NCI-H524 (cell line): ENCODE measurements around the gene PID1.

ENCODE experiments used
- DNase-seq, 2 experiments: peaks; one replicate each; lab custom pipeline; 2025; lab: John Stamatoyannopoulos, UW

PID1 gene

DNA sequence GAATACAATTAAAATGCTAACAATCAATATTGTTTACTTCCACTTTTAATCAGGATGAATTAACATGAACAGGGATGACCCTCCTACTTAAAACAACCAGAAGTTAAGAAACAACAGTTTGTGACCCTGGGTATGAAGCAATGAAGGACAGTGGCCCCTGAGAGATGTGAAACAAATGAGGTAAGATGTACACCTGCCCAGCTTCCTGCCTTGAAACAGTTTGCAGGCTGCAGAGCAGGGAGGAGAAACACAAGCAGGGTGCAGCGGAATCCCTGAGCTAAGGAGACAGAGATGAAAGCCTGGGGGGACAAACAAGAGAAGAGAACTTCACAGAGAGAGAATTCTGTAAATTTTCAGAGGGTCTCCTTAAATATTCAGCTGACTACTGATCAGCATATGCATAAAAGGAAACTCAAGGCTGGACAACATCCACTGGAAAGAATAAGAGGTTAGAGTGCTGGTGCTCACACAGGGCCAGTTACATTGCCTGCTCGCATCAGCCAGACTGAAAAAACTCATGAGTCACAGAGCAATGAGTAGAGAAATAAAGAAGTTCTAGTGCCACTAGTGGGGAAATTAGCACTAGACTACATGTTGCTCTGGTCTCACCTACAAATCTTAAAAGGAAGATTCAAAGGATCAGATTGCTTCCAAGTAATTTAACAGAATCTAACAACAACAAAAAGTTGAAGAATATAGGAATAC is 106.4 kb downstream of the PID1 start:
- no peak for DNase-seq

DNA sequence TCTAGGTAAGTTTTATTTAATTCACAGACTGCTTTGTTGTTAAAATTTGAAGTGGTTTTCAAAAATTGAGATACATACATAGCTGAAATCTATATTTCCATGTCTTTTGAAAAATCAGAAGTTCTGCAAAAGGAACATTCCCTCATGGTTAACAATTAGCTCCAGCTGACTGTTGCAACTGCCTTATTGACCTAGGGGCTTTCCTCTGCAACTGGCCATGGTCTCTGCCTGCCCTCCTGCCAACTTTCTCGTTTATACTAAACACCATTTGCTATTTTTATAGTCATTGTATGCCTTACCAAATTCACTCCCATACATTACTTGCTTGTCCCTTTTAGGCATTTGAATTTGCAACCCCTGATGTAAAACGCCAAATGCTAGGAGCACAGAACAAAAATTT is 107.2 kb downstream of the PID1 start:
- DNase-seq, result no peak

DNA sequence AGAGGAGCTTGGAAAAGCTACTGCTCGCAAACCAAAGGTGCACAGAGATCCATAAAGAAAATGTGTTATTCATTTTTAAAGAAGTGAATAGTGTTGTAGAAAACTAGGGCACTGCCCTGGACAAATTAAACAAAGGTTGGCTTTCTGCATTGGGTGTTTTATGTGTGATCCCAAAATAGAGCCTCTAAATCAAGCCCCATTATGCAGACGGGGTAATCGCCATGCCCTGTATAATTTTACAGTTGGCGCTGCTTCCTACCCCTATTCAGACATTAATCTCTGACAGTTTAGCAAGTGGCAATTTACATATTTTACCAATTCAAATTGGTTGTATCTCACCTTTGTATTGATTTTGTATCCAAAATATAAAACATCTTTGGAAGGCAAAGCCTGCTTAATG is 109.1 kb downstream of the PID1 start:
- no peak for DNase-seq

DNA sequence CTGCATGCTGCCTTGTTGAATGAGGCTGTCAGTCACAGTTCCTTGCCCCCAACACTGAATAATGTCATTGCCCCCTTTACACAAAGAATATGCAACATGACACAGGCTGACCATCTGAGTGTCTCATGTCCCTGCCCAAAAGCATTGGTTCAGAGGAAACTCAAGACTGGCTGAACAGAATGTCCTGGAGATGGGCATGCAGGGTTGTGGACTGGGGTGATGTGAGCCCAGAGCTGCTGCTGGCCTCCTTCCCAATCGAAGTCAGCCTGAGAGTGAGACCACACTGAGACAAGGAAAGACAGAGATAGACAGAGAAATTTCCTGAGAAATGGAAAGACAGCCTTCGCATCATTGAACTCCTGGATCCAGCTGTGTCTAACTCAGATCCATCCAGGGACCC is 110.1 kb downstream of the PID1 start:
- no peak for DNase-seq

DNA sequence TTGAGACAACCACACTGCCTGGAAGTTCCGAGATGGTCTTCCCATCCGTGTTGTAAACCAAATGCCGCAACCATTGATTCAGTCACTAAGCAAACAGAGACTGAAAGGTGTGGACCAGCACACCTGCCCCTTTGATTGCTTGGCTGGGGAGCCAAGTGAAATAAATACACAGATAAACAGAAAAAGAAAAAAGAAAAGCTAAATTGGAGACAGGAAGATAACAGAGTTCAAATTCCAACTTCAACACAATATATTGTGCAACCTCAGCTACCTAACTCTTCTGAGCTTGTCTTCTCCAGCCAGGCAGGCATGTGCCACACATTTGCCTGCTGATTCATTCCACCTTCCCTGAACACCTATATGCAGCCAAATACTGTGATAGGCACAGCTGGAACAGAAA is 110.9 kb downstream of the PID1 start:
- no peak for DNase-seq

DNA sequence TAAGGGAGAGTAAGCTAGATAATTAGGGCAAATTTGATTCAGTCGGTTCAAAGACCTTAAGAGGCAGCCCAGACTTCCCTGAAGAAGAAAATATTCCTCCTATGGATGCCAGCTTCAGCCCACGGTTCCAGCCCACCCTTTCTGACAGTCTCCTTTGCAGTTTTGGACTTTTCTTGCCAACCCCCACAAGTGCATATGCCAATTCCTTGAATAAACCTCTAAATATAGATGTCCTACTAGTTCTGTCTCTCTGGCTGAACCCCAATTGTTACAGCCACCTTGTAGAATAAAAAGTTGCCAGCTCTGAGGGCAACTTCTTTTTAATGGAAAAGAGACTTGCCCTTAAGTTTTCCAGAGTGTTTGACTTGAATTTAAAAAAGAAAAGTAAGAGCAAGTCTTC is 111.7 kb downstream of the PID1 start:
- no peak for DNase-seq

DNA sequence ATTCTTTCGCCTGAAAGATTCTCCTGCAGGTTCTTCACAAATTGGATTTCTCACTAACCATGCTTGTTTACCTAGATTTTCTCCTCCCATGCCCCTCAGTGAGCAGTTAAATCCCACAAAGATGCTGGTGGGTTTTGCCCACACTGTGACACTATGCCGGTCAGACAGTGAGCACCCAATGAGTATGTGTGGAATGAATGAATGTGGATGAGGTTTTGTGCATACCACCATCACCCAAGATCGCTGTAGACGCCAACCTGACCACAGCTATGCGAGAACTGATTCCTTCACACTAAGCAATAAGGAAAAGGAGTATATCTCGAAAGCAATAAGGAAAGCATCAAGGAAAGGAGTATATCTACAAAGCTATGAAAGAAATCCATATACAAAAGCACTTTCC is 116.7 kb downstream of the PID1 start:
- no peak for DNase-seq

DNA sequence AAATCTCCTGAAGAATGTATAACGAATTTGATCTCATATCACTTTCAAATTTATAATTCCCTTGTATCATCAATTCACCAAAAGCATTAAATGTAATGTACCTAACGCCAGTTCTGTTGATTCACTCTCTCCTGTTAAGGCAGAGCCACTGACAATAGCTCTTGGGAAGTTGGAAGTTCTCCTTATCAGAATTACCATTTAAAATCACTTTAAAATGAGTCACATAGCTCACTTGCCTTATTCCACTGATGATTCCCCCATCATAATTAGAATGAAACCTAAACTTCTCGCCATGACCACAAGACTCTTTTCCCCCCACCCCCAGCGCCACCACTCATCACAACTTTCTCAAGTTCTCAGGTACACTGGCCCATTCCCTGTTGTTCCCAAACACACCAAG is 117.1 kb downstream of the PID1 start:
- DNase-seq, result no peak

DNA sequence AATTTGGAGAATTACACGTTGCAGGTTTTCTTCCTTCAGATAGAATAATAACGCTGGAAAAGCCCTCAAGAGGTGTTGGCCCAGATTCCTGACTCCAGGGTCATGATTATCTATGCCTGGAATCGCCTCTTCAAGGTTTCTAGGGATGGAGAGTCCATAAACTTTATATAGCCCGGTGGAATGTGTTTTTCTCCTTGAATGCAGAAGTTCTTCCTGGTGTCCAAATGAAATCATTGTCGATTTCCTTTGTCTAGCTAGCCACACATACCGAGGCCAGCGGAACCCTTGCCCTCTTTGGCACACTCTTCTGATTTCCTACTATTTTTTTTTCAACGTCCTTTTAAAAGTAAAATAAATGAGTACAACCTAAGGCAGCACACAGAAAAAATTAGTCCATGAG is 117.8 kb downstream of the PID1 start:
- no peak for DNase-seq

DNA sequence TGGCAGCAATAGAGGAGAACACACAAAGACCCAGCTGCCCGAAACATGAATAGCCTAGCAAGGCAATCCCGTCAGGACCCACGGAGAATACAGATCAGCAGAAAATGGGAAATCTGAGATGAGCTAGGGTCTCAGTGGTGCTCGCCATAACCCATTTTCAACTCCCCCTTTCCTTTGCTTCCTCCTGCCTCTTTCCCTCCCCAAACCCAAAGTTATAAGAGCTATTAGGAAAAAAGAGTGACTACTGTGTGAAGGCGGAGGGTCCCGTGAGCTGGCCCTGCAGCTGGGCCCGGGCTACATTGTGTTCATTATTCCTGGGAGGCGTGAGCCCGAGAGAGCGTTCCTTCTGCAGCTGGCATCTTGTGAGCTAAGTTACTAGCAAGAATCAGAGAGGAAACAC is 118.4 kb downstream of the PID1 start:
- DNase-seq, result no peak

DNA sequence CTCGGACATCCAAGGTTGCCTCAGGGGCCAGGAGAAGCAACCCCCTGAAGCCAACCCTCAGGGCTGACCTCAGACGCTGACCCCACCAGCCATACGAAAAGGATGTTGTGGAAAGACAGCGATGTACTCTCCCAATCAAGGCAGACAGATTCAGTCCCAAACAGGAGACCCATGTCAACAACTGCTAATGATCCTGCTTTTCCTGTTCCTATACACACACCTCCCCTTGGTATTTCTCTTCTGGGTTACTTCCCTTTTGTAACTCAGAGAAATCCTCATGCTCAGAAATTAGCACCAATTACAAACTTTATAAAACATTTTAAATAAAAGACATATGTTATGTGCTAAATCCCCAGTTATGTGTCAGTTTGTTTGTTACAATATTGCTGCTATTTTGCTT is 120.8 kb downstream of the PID1 start:
- DNase-seq, result no peak

DNA sequence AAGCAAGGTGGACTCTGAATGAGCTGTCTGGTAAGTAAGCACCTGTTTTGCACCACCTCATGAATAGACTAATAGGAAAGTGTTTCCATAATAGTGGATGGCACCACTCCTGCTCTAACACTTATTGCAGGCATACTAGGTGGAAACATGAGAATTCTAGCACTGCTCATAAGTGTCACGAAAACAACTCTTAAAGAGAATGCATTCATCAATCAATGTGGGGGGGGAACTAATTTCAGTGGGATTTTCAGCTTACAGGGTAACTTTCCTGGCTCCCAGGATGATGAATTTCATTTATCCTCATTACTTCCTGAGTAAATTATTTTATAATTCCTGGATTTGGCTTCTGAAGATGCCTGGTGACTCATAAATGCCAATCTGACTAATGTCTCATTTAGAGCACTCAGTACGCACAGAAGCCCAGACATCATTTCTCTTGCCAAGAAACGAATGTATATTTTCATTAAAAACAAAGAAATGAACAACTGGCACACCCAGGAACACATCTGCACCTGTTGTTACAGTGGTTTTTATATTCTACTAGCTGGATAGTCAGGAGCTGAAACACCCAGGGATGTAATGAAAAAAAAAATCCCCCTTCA is 129.6 kb downstream of the PID1 start:
- DNase-seq, result no peak

DNA sequence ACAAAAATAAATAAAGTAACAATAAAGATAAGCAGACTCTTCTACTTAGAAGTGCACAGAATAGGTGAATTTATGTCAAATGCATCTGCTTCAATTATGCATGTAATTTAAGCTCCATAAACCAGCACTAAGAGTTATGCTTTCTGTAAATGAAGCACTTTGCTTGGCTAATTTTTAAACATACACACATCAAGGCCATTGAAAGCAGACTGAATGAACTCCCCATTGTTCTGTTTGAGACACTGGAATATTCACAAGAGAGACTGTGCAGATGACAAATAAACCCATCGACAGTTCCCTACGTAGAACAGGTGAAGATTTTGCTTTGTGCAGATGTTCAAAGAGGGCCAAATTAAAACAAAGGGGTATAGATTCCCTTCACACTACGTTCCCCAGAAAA is 133.4 kb downstream of the PID1 start:
- DNase-seq, result no peak

DNA sequence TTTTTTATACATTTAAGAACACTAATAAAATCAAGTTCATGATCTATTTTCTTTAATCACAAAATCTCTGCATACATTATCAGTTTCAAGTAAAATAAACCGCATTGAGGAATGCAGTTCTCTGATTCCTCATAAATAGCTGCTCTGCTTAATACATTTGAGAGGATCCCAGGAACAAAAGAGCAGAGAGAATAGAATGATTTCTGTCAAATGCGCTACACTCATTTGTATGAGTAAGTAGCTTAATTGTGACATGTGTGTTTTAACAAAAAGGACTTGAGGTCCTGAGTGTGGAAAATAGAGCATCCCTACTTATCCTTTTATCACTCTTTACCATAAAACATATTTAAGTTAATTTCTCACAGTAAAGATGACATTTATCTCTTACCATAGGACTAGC is 134.0 kb downstream of the PID1 start:
- no peak for DNase-seq

DNA sequence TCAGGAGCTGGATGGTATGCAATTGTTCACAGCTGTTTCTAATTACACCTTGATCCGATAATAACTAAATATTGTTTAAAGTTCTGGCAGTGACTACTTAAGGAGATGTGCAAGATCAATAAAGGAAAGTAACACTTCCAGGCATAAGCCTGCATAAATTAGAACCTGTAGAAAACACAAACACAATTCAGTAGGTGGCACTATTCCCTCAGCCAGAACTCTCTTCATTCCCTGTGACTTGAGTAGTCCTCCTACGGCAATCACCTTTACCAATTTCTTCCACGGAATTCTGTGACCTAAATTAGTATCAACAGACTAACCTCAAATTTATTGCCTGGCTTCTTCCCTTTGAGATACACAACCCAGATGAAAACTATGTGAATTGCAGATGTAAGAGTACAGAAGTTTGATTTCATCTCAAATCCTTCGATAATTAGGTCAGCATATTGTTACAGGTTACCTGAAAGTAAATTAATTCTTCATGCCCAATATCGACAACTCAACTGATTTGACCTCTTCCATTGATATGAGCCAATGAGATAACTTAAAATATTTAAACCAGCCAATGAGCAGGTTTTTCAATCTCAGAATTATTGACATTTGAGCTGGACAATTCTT is 137.8 kb downstream of the PID1 start:
- peak; percentile 6 to 62 for DNase-seq

DNA sequence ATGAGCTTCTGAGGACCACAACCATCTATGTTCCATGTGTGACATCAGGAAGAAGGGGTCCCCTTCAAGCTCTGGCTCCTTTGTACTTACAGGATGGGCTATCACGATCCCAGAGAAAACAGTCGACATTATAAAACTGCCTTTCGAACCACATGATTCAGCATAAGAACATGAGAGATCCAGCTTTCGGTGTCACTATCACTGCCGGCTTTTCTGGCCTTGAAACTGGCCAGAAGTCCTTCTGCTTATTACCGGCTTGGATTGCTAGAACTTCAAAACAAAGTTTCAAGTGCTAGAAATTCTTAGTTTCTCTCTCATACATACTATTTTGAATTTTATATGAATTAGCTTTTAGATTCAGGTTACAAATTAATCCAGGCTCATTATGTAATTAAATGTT is 138.9 kb downstream of the PID1 start:
- DNase-seq, result no peak

DNA sequence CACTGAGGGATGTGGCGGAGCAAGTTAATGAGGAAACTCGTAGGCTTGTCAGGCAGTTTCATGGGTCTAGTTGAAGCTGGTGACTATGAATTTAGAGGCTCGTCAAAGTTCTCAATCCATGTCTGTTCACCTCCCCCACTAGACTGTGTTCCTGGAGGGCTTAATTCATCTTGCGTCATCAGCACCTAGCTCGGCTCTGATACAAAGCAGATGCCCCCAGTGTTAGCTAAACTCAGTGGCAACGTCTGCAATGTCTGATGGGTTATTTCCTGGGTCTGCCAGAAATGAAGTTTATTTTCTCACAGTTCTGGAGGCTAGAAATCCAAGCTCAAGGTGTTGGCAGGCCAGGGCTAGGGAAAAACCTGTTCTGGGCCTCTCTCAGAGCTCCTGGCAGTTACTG is 140.6 kb downstream of the PID1 start:
- DNase-seq, result no peak

DNA sequence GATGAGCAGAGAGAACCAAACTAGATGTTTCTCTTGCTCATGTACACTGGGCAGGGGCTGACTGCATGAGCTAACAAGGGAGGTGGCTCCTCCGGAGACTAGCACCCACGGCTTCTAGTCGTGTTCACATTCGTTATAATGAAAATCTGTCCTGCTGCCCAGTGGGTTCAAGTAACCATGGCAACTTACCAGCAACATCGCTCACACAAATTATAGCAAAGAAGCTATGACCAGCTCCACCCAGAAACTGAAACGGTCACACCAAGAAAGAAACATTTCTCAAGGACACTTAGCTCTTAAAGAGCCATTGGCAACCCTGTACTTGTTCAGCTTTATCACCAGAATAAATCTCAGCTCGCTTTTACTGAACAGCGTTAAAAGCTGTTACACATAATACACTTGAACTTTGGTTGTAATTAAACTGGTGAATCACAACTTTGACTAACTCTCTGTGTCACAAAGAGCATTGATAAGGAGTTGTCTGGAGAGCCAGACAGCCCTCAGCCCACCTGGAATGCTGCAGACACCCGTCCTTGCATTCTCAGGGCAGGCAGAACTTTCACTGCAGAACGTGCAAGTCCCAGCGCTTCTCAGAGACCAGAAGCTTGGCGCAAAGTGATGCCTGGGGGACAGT is 141.2 kb downstream of the PID1 start:
- DNase-seq, result no peak

DNA sequence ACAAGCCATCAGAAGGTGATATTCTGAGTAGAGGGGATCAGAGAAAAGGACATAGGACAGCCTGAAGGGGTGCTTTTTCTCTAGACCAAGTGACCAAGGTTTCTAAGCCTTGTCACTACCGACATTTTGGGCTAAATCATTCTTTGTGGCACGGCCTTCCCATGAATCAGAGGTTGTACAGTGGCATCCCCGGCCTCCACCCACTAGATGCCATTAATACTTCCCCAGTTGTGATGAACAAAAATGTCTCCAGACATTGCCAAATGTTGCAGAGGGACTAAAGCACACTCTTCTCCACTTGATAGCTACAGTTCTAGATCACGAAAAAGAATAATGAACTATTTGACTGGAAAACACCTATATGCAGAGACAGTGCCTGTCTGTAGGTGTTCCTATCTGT is 143.6 kb downstream of the PID1 start:
- no peak for DNase-seq

DNA sequence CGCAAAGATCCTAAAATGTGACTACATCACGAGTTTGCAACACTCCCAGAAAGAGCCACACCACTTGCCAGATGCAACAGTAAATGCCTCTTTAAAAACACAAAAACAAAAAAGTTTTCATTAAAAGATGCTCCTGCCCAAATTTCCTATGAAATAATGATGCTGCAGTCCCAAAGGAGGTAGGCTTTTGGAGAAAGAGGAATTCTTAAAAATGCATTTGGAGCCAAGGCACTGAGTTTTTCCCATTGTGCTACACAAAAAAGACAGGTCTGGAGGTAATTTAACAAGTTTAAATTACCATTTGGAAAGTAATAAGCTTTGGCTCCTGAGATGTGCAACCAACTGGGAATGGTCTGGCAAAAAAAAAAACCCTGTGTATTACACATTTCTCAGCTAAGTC is 145.0 kb downstream of the PID1 start:
- no peak for DNase-seq

DNA sequence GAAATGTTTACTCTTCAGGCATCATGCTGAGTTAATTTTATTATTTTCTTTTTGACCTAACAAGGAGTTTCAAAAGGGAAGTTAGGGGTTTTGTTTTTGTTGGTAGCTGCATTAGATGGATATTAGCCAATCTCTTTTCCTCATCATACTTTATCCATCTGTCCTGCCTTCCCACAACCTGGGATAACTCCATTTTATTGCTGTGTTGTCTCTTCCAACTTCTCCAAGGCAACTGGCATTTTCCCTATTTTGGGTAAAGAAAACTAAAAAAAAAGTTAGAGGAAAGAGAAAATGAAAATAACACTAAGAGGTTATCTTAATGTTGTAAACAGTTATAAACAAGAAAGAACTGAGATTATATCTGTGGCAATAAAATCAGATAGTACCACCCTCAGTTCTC is 147.0 kb downstream of the PID1 start:
- DNase-seq, result no peak

DNA sequence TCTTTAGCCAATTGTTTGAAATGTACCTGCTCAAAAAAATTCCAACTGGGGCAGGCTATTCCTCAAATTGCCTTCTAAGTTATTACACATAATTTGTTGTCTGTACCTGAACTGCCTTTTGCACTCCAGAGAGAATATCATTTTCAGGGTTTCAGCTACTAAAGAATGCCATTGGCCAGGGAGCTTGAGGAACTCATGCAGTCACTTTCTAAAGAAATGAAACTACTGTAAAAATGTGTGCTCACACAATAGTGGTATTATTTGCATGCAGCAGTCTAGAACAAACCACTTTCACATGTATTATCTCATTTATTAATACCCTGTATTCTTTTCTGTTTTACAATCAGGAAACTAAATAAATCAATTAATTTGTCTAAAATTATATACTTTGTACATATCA is 152.2 kb downstream of the PID1 start:
- no peak for DNase-seq

DNA sequence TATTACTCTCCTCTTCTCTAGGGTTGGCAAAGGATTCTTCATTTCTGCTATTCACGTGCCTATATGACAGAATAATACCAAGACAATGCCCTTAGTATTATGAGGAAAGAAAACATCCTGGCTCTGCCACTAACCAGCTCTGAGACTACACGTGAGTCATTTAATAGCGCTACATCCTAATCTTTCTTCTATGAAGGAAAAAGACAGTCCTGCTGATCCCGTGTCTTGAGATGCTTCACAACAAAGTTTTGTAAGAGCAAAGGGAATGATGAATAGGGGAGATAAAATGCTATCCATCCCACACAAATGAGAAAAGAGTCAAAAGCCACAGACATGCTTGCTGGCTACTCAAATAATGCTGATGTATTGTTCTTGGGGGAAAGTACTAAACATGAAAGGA is 152.8 kb downstream of the PID1 start:
- no peak for DNase-seq
